Natural killer cell (primary cell): ENCODE results near the gene KPNA2. TPM values are rescaled to one million over a fixed set of nuclear protein-coding genes. Genes with fewer than 3 reads are reported as not detected.
A peak's percentile ranks its signal among the peaks of the same experiment; 100 is the strongest.

Experiments used
- ATAC-seq, 3 donors: fragments of 150-1000 bp in 2 of 3; fragments of 200-7000 bp in 1 of 3; cut with Tn5 transposase; 1 replicate in 1 of 3; 2 replicates in 2 of 3; pipeline ENCODE4 v1.10.0; 2021; ENCODE audit warnings: mild to moderate bottlenecking in 2 of 3, moderate library complexity in 2 of 3
- DNase-seq, 2 donors: peaks; one replicate each; pipeline versions ENCODE4 v3.0.0 to v3.0.0-alpha.2; 2013 to 2021; ENCODE audit warnings: mixed read lengths in 1 of 2
- H3K27ac ChIP-seq: one replicate; pipeline ENCODE4 v1.5.1; 2013; ENCODE audit warnings: mild to moderate bottlenecking, low read length
- H3K27me3 ChIP-seq: one replicate; pipeline ENCODE4 v1.6.1; 2013; ENCODE audit warnings: low read length; ENCODE audit not compliant: control insufficient read depth, insufficient read depth
- H3K36me3 ChIP-seq: one replicate; pipeline ENCODE4 v1.6.1; 2013; ENCODE audit warnings: low read length; ENCODE audit not compliant: control insufficient read depth, insufficient read depth
- H3K4me1 ChIP-seq: one replicate; pipeline ENCODE4 v1.6.1; 2013; ENCODE audit warnings: low read length; ENCODE audit not compliant: control insufficient read depth, insufficient read depth
- H3K4me3 ChIP-seq: one replicate; pipeline ENCODE4 v1.5.1; 2013; ENCODE audit warnings: low read length
- H3K9me3 ChIP-seq: one replicate; pipeline ENCODE4 v1.6.1; 2013; ENCODE audit warnings: low read length; ENCODE audit not compliant: control insufficient read depth, insufficient read depth
- H3K27ac Mint-ChIP-seq, 2 donors: one replicate each; pipeline ENCODE4 v1.8.0; 2022; ENCODE audit warnings: mild to moderate bottlenecking in 2 of 2, mixed read lengths in 2 of 2, moderate library complexity in 1 of 2
- H3K27me3 Mint-ChIP-seq, 2 donors: one replicate each; pipeline ENCODE4 v1.8.0; 2022; ENCODE audit warnings: low read depth in 2 of 2, mixed read lengths in 2 of 2
- H3K36me3 Mint-ChIP-seq: one replicate; pipeline ENCODE4 v1.8.0; 2022; ENCODE audit warnings: mixed read lengths
- H3K4me1 Mint-ChIP-seq, 2 donors: one replicate each; pipeline ENCODE4 v1.8.0; 2022; ENCODE audit warnings: mixed read lengths in 2 of 2
- H3K4me3 Mint-ChIP-seq: one replicate; pipeline ENCODE4 v1.8.0; 2022; ENCODE audit warnings: mild to moderate bottlenecking, moderate library complexity, mixed read lengths
- H3K9me3 Mint-ChIP-seq, 2 donors: one replicate each; pipeline ENCODE4 v1.8.0; 2022; ENCODE audit warnings: mixed read lengths in 2 of 2
- CTCF ChIP-seq: fragments of 200-600 bp; IDR thresholded peaks from one replicate; pipeline ENCODE4 v1.8.0; 2022; ENCODE audit warnings: antibody characterized with exemption
- WGBS: methylation state at CpG from one replicate; pipeline ENCODE4 v1.1.7; 2013; ENCODE audit warnings: missing lambda C conversion rate; ENCODE audit not compliant: insufficient coverage; 5-methylcytosine and 5-hydroxymethylcytosine counted together
- intact Hi-C: fragments of 100-400 bp; cut with micrococcal nuclease; formaldehyde crosslinking; loops from one replicate; pipeline ENCODE4 v1.14.2; 2022
- total RNA-seq, 4 donors: library from RNA; stranded (reverse); fragments of 120-200 nt in 1 of 4; gene quantifications; one replicate each; pipeline versions ENCODE4 v1.2.3 to v1.2.4, GENCODE V29; 2013 to 2022

KPNA2 gene
- total RNA-seq: 10 to 100 TPM; 45.1 to 52.8 (median 49.3) TPM
- 27.8 TPM for total RNA-seq (2013)

- Mint-ChIP-seq H3K27me3 (no peaks in the 10 kb centered on the region), H3K36me3 (no peaks in the 10 kb centered on the region), H3K27ac (peak within 1 kb of the TSS; percentile 88 to 90), H3K4me1 (peaks cover 8 to 13% of the 10 kb centered on the region in 2 donors), H3K9me3 (no peaks in the 10 kb centered on the region), H3K4me3 (peak within 1 kb of the TSS; percentile 93)
- peak; percentile 86 to 96 (median 89) for ATAC-seq
- H3K4me1 ChIP-seq: no peaks in the 10 kb centered on the region
- under 1% methylated on average over 71 of the region's 72 CpGs for WGBS
- H3K9me3 ChIP-seq: no peaks in the 10 kb centered on the region
- H3K4me3 ChIP-seq: peak within 1 kb of the TSS; percentile 84
- no peaks in the 10 kb centered on the region for H3K27me3 ChIP-seq
- TF ChIP-seq CTCF: no peak
- peak within 1 kb of the TSS; percentile 79 for H3K27ac ChIP-seq
- intact Hi-C loops: loop anchor here (1.0 kb wide), 1 partner anchor 15 kb away; no protein-coding TSS in a partner anchor
- H3K36me3 ChIP-seq: peaks cover 13% of the 10 kb centered on the region
- DNase-seq: peak; percentile 88 to 97
These were observed at the start of gene KPNA2 for GRCh38 chr17:68035523-68036303. Gene KPNA2, plus strand, starts transcription at chr17:68035735. Its CDS starts 1,398 bp downstream, at chr17:68037133.

GRCh38 chr17:67990909-67991308 lies 44.6 kb upstream of the KPNA2 start:
- Mint-ChIP-seq H3K4me3 (no peak overlapping the region), H3K27ac (no peak overlapping the region), H3K36me3 (no peaks in the 10 kb centered on the region), H3K9me3 (no peaks in the 10 kb centered on the region), H3K4me1 (peaks cover 27 to 30% of the 10 kb centered on the region in 2 donors), H3K27me3 (peaks cover 5 to 7% of the 10 kb centered on the region in 2 donors)
- no peak for TF ChIP-seq CTCF
- no peaks in the 10 kb centered on the region for H3K36me3 ChIP-seq
- DNase-seq: no peak
- H3K27me3 ChIP-seq: no peaks in the 10 kb centered on the region
- H3K27ac ChIP-seq: no peak overlapping the region
- 100% methylated on average over 3 of the region's 4 CpGs for WGBS
- H3K9me3 ChIP-seq: no peaks in the 10 kb centered on the region
- H3K4me1 ChIP-seq: peaks cover 23% of the 10 kb centered on the region
- ATAC-seq: no peak
- H3K4me3 ChIP-seq: no peak overlapping the region
- intact Hi-C loops: loop anchor here (10.0 kb wide), 1 partner anchor 1334 kb away; the partner anchor contains the start of gene ABCA5

- Mint-ChIP-seq H3K36me3 (no peaks in the 10 kb centered on the region), H3K4me1 (peaks cover 35 to 38% of the 10 kb centered on the region in 2 donors), H3K4me3 (peak overlapping the region; percentile 93), H3K9me3 (no peaks in the 10 kb centered on the region), H3K27ac (peak overlapping the region; percentile 89 to 95), H3K27me3 (peaks cover 5 to 19% of the 10 kb centered on the region in 2 donors)
- intact Hi-C loops: loop anchor here (10.0 kb wide), 1 partner anchor 1332 kb away; the partner anchor contains the start of gene ABCA5
- Histone ChIP-seq H3K4me1 (peaks cover 29% of the 10 kb centered on the region), H3K36me3 (no peaks in the 10 kb centered on the region), H3K9me3 (no peaks in the 10 kb centered on the region), H3K27ac (peak overlapping the region; percentile 52), H3K4me3 (peak overlapping the region; percentile 65), H3K27me3 (peaks cover 3% of the 10 kb centered on the region)
- TF ChIP-seq CTCF: no peak
- 5% methylated on average over 17 of the region's 18 CpGs for WGBS
- ATAC-seq: peak in 2 of 3 donors; percentile 6 to 18
- DNase-seq: peak in 1 of 2 donors; percentile 47
These were observed 42.9 kb upstream of the KPNA2 start for GRCh38 chr17:67992548-67993152.
